OCI-LY7 (cell line): ENCODE measurements around the gene SMIM14. TPM values are rescaled to one million over a fixed set of nuclear protein-coding genes. Genes with fewer than 3 reads are reported as not detected.

Experiments used
- BruUV-seq: library from RNA; stranded (reverse); fragments of 400-500 nt; replicated peaks from 2 replicates; lab custom pipeline; 2021; lab: Mats Ljungman, UMichigan
- CTCF ChIA-PET: fragments of 300-600 bp; sonication (Branson Sonifier 250); formaldehyde crosslinking; loops from one replicate; lab custom pipeline; 2022; ENCODE audit warnings: antibody characterized with exemption; ENCODE audit not compliant: unreplicated experiment; lab: Charles Lee
- POLR2A ChIA-PET: fragments of 300-600 bp; sonication (Branson Sonifier 250); formaldehyde crosslinking; loops from one replicate; lab custom pipeline; 2022; ENCODE audit warnings: antibody characterized with exemption; lab: Charles Lee
- DNase-seq: peaks from one replicate; pipeline ENCODE4 v3.0.0-alpha.2; 2015; ENCODE audit warnings: low spot score
- H2AFZ ChIP-seq: fragments of 200-600 bp; sonication (generic), shearing (Covaris generic); 2 replicates; pipeline ENCODE4 v1.6.1; 2014; ENCODE audit warnings: mild to moderate bottlenecking, antibody characterized with exemption, low read length, moderate library complexity
- H3K27ac ChIP-seq: fragments of 200-600 bp; sonication (generic); 2 replicates; pipeline ENCODE4 v1.5.1; 2014; ENCODE audit warnings: mixed run types, low read depth, mild to moderate bottlenecking, moderate library complexity, low read length, inconsistent platforms; ENCODE audit not compliant: poor library complexity, severe bottlenecking
- H3K36me3 ChIP-seq: fragments of 200-600 bp; sonication (generic); 2 replicates; pipeline ENCODE4 v1.6.1; 2014; ENCODE audit warnings: mild to moderate bottlenecking, antibody characterized with exemption, low read length, moderate library complexity, mixed read lengths; ENCODE audit not compliant: insufficient read depth
- H3K4me1 ChIP-seq: fragments of 200-600 bp; sonication (generic); 2 replicates; pipeline ENCODE4 v1.5.1; 2014; ENCODE audit warnings: mild to moderate bottlenecking, low read length; ENCODE audit not compliant: insufficient read depth, poor library complexity, severe bottlenecking
- H3K4me2 ChIP-seq: fragments of 200-600 bp; sonication (generic); 2 replicates; pipeline ENCODE4 v1.6.1; 2014; ENCODE audit warnings: mild to moderate bottlenecking, low read length
- H3K4me3 ChIP-seq: fragments of 200-600 bp; sonication (generic); 2 replicates; pipeline ENCODE4 v1.5.1; 2014; ENCODE audit warnings: mild to moderate bottlenecking, low read depth, low read length; ENCODE audit not compliant: poor library complexity, severe bottlenecking
- H3K79me2 ChIP-seq: fragments of 200-600 bp; sonication (generic); 2 replicates; pipeline ENCODE4 v1.6.1; 2016; ENCODE audit warnings: low read depth, mild to moderate bottlenecking, low read length, moderate library complexity, mixed read lengths; ENCODE audit not compliant: insufficient read depth
- H3K9me2 ChIP-seq: fragments of 200-600 bp; sonication (generic); 2 replicates; pipeline ENCODE4 v1.6.1; 2016; ENCODE audit warnings: mild to moderate bottlenecking, low read length, mixed read lengths; ENCODE audit not compliant: insufficient read depth
- H3K9me3 ChIP-seq: fragments of 200-600 bp; sonication (generic); 2 replicates; pipeline ENCODE4 v1.6.1; 2014; ENCODE audit warnings: mild to moderate bottlenecking, mixed run types, low read length, mixed read lengths
- H4K20me1 ChIP-seq: fragments of 200-600 bp; sonication (generic); 2 replicates; pipeline ENCODE4 v1.6.1; 2014; ENCODE audit warnings: mild to moderate bottlenecking, antibody characterized with exemption, low read length, moderate library complexity, mixed read lengths; ENCODE audit not compliant: insufficient read depth
- CTCF ChIP-seq: fragments of 200-600 bp; sonication (generic); conservative IDR thresholded peaks from 2 replicates; pipeline ENCODE4 v1.5.1; 2014; ENCODE audit warnings: mild to moderate bottlenecking, antibody characterized with exemption, low read length, moderate library complexity, mixed read lengths
- EZH2phosphoT487 ChIP-seq: fragments of 200-600 bp; sonication (generic); IDR thresholded peaks from 2 replicates; pipeline ENCODE4 v1.6.1; 2018; ENCODE audit warnings: low read depth, borderline replicate concordance, mild to moderate bottlenecking, mixed run types, antibody characterized with exemption, low read length, moderate library complexity, mixed read lengths
- intact Hi-C: fragments of 100-400 bp; cut with micrococcal nuclease; formaldehyde crosslinking; loops from one replicate; pipeline ENCODE4 v1.10.0; 2022; ENCODE audit not compliant: unreplicated experiment
- total RNA-seq, 2 experiments: library from RNA; depleted of rRNA in 1 of 2; stranded (reverse); fragments of >200 nt in 1 of 2; shearing (Covaris generic) in 1 of 2; gene quantifications; 2 replicates each; pipeline ENCODE4 v1.2.3, GENCODE V29; 2014 to 2022

SMIM14 gene
- total RNA-seq, 2 experiments from 2014 or later, result 1.8 TPM; not detected in 1

- Histone ChIP-seq H3K4me3 (peak overlapping the region; percentile 52), H3K36me3 (no peaks in the 10 kb centered on the region), H3K4me2 (peak overlapping the region; percentile 75), H4K20me1 (no peaks in the 10 kb centered on the region), H3K79me2 (no peaks in the 10 kb centered on the region), H3K9me2 (no peaks in the 10 kb centered on the region), H3K27ac (no peak overlapping the region), H3K9me3 (no peaks in the 10 kb centered on the region), H3K4me1 (peaks cover 9% of the 10 kb centered on the region), H2AFZ (peak overlapping the region; percentile 82)
- intact Hi-C loops, result no loop called here
- ChIA-PET POLR2A (interaction anchor here (0.6 to 1.3 kb wide), 8 partner anchors 12 to 620 kb away, joined by 3 to 6 read pairs (median 4); no protein-coding TSS in a partner anchor), CTCF (no interaction called here)
- no peak for DNase-seq
- no TSS peak for BruUV-seq
- TF ChIP-seq EZH2phosphoT487, result no peak
- TF ChIP-seq CTCF, result no peak
Measured at GRCh38 chr4:39569209-39569608, 69.5 kb downstream of the SMIM14 start.

GRCh38 chr4:39568805-39569204, 69.9 kb downstream of the SMIM14 start:
- Histone ChIP-seq H3K4me2 (peak overlapping the region; percentile 75), H3K9me2 (no peaks in the 10 kb centered on the region), H3K36me3 (no peaks in the 10 kb centered on the region), H3K79me2 (no peaks in the 10 kb centered on the region), H3K9me3 (no peaks in the 10 kb centered on the region), H3K4me3 (peak overlapping the region; percentile 52), H3K4me1 (peaks cover 9% of the 10 kb centered on the region), H4K20me1 (no peaks in the 10 kb centered on the region), H3K27ac (no peak overlapping the region), H2AFZ (peak overlapping the region; percentile 82)
- CTCF ChIA-PET, result no interaction called here
- intact Hi-C loops, result no loop called here
- peak; percentile 4 for DNase-seq
- no TSS peak for BruUV-seq
- POLR2A ChIA-PET, result interaction anchor here (0.6 to 1.3 kb wide), 6 partner anchors 12 to 619 kb away, joined by 3 to 6 read pairs (median 4); no protein-coding TSS in a partner anchor
- no peak for TF ChIP-seq EZH2phosphoT487
- TF ChIP-seq CTCF, result no peak

- Histone ChIP-seq H3K9me3 (no peaks in the 10 kb centered on the region), H3K79me2 (no peaks in the 10 kb centered on the region), H3K36me3 (no peaks in the 10 kb centered on the region), H3K9me2 (no peaks in the 10 kb centered on the region), H4K20me1 (no peaks in the 10 kb centered on the region), H3K4me1 (peaks cover 9% of the 10 kb centered on the region), H3K4me2 (no peak overlapping the region), H3K27ac (no peak overlapping the region), H2AFZ (no peak overlapping the region), H3K4me3 (no peak overlapping the region)
- TF ChIP-seq EZH2phosphoT487 (no peak), CTCF (no peak)
- BruUV-seq, result no TSS peak
- DNase-seq, result no peak
- POLR2A ChIA-PET, result interaction anchor here (0.6 kb wide), 1 partner anchor 796 kb away, joined by 3 read pairs; no protein-coding TSS in a partner anchor
- intact Hi-C loops, result no loop called here
- CTCF ChIA-PET, result no interaction called here
Measured at GRCh38 chr4:39565878-39566600, 72.6 kb downstream of the SMIM14 start.
